Activated T-helper 9 cell treated with anti-CD3 and anti-CD28 coated beads, Interleukin-2, amount 50 U/mL, for 16 hours (primary cell): Measurements from ENCODE around the gene UBE2L6.
A peak's percentile ranks its signal among the peaks of the same experiment; 100 is the strongest.

Source experiments
- DNase-seq: peaks from one replicate; pipeline ENCODE4 v3.0.0-alpha.2; 2020; ENCODE audit warnings: low read depth

The UBE2L6 gene

GRCh38 chr11:57530215-57530595, 37.3 kb downstream of the UBE2L6 start:
- DNase-seq: no peak

GRCh38 chr11:57529012-57529411, 38.5 kb downstream of the UBE2L6 start:
- DNase-seq: no peak

- DNase-seq: peak; percentile 52
Measured at GRCh38 chr11:57527056-57527631, 40.3 kb downstream of the UBE2L6 start.

GRCh38 chr11:57523419-57523818, 44.1 kb downstream of the UBE2L6 start:
- no peak for DNase-seq

- no peak for DNase-seq
Measured at GRCh38 chr11:57521116-57521515, 46.4 kb downstream of the UBE2L6 start.

- no peak for DNase-seq
Measured at GRCh38 chr11:57516061-57516443, 51.4 kb downstream of the UBE2L6 start.

- peak; percentile 14 for DNase-seq
Measured at GRCh38 chr11:57515332-57516060, 52.0 kb downstream of the UBE2L6 start, which contains the start of gene SLC43A1. TSS of gene SLC43A1 (minus strand) at chr11:57515702. CDS start at chr11:57514111, 1,591 bp downstream.

GRCh38 chr11:57514538-57515331, 52.7 kb downstream of the UBE2L6 start:
- peak; percentile 30 for DNase-seq

GRCh38 chr11:57513911-57514537, 53.4 kb downstream of the UBE2L6 start:
- DNase-seq: no peak

- no peak for DNase-seq
Measured at GRCh38 chr11:57513452-57513795, 54.0 kb downstream of the UBE2L6 start.

- no peak for DNase-seq
Measured at GRCh38 chr11:57512646-57513451, 54.6 kb downstream of the UBE2L6 start.

- no peak for DNase-seq
Measured at GRCh38 chr11:57511741-57512430, 55.6 kb downstream of the UBE2L6 start.

- no peak for DNase-seq
Measured at GRCh38 chr11:57508341-57509170, 58.9 kb downstream of the UBE2L6 start.

- no peak for DNase-seq
Measured at GRCh38 chr11:57506522-57506921, 61.0 kb downstream of the UBE2L6 start.

- no peak for DNase-seq
Measured at GRCh38 chr11:57504511-57504910, 63.0 kb downstream of the UBE2L6 start.

GRCh38 chr11:57502870-57503269, 64.6 kb downstream of the UBE2L6 start:
- no peak for DNase-seq

GRCh38 chr11:57502376-57502775, 65.1 kb downstream of the UBE2L6 start:
- no peak for DNase-seq

- DNase-seq: no peak
Measured at GRCh38 chr11:57501953-57502352, 65.5 kb downstream of the UBE2L6 start.
